OCI-LY1 (cell line): Measurements from ENCODE around the gene TAF9.
A peak's percentile ranks its signal among the peaks of the same experiment; 100 is the strongest.
"Not testable (repeated sequence)": the region's sequence is repeated elsewhere in the genome, so short reads cannot be mapped to it uniquely, and the experiment has no call there.

Experiments
- H2AFZ ChIP-seq: fragments of 200-600 bp; sonication (generic), shearing (Covaris generic); 2 replicates; pipeline ENCODE4 v1.6.0; 2014; ENCODE audit warnings: antibody characterized with exemption, mild to moderate bottlenecking, low read length
- H3F3A ChIP-seq: fragments of 200-600 bp; sonication (generic), shearing (Covaris generic); 2 replicates; pipeline ENCODE4 v1.6.0; 2014; ENCODE audit warnings: mild to moderate bottlenecking, antibody characterized with exemption, low read length, moderate library complexity; ENCODE audit not compliant: insufficient read depth
- H3K27ac ChIP-seq: fragments of 200-600 bp; sonication (generic); 2 replicates; pipeline ENCODE4 v1.5.1; 2014; ENCODE audit warnings: low read length, mixed run types, mild to moderate bottlenecking, low read depth; ENCODE audit not compliant: poor library complexity, severe bottlenecking
- H3K27me3 ChIP-seq: fragments of 200-600 bp; sonication (generic); 2 replicates; pipeline ENCODE4 v1.6.0; 2014; ENCODE audit warnings: antibody characterized with exemption, mild to moderate bottlenecking, low read length, moderate library complexity; ENCODE audit not compliant: insufficient read depth
- H3K36me3 ChIP-seq: fragments of 200-600 bp; sonication (generic); 2 replicates; pipeline ENCODE4 v1.6.1; 2014; ENCODE audit warnings: mild to moderate bottlenecking, antibody characterized with exemption, low read length, moderate library complexity, mixed read lengths; ENCODE audit not compliant: insufficient read depth
- H3K4me1 ChIP-seq: fragments of 200-600 bp; sonication (generic); 2 replicates; pipeline ENCODE4 v1.5.1; 2014; ENCODE audit warnings: mild to moderate bottlenecking, low read length, moderate library complexity; ENCODE audit not compliant: insufficient read depth, severe bottlenecking
- H3K4me2 ChIP-seq: fragments of 200-600 bp; sonication (generic), shearing (Covaris generic); 2 replicates; pipeline ENCODE4 v1.6.1; 2014; ENCODE audit warnings: low read length
- H3K4me3 ChIP-seq: fragments of 200-600 bp; sonication (generic); 2 replicates; pipeline ENCODE4 v1.5.1; 2014; ENCODE audit warnings: low read length, low read depth, mild to moderate bottlenecking, mixed read lengths; ENCODE audit not compliant: poor library complexity, severe bottlenecking
- H3K79me2 ChIP-seq: fragments of 200-600 bp; shearing (Covaris generic); 2 replicates; pipeline ENCODE4 v1.6.1; 2016; ENCODE audit warnings: mixed run types, low read length, mixed read lengths; ENCODE audit not compliant: insufficient read depth
- H3K9ac ChIP-seq: fragments of 200-600 bp; sonication (generic), shearing (Covaris generic); 2 replicates; pipeline ENCODE4 v1.6.1; 2014; ENCODE audit warnings: mild to moderate bottlenecking, low read length, mixed read lengths
- H3K9me2 ChIP-seq: fragments of 200-600 bp; sonication (generic), shearing (Covaris generic); 2 replicates; pipeline ENCODE4 v1.6.1; 2014; ENCODE audit warnings: low read depth, mild to moderate bottlenecking, low read length, mixed read lengths
- H3K9me3 ChIP-seq: fragments of 200-600 bp; shearing (Covaris generic); 2 replicates; pipeline ENCODE4 v1.6.1; 2014; ENCODE audit warnings: low read length, mixed read lengths
- H4K20me1 ChIP-seq: fragments of 200-600 bp; sonication (generic), shearing (Covaris generic); 2 replicates; pipeline ENCODE4 v1.6.0; 2016; ENCODE audit warnings: mild to moderate bottlenecking, low read length; ENCODE audit not compliant: insufficient read depth
- CTCF ChIP-seq: fragments of 200-600 bp; sonication (generic), shearing (Covaris generic); IDR thresholded peaks from 2 replicates; pipeline ENCODE4 v1.5.1; 2017; ENCODE audit warnings: mild to moderate bottlenecking, antibody characterized with exemption, low read length, moderate library complexity, mixed read lengths
- EZH2 ChIP-seq: fragments of 200-600 bp; sonication (generic), shearing (Covaris generic); IDR thresholded peaks from 2 replicates; pipeline ENCODE4 v1.8.0; 2017; ENCODE audit warnings: borderline replicate concordance, mixed run types, mild to moderate bottlenecking, antibody characterized with exemption, low read length, moderate library complexity, mixed read lengths

The TAF9 gene

GRCh38 chr5:69372394-69372793 lies 3.1 kb upstream of the TAF9 start:
- Histone ChIP-seq H4K20me1 (no peaks in the 10 kb centered on the region), H3K27me3 (no peaks in the 10 kb centered on the region), H3K9me2 (no peaks in the 10 kb centered on the region), H2AFZ (no peak overlapping the region), H3K4me3 (peak overlapping the region; percentile 91), H3K9me3 (no peaks in the 10 kb centered on the region), H3K9ac (peak overlapping the region; percentile 41), H3F3A (0 out of 2 replicates have a peak, but pooled peaks cover 4% of the 10 kb centered on the region), H3K36me3 (peaks cover 30% of the 10 kb centered on the region; the same call in 1 of the 2 replicates), H3K4me1 (peaks cover 59% of the 10 kb centered on the region), H3K79me2 (peaks cover 43% of the 10 kb centered on the region), H3K27ac (peak overlapping the region; percentile 41), H3K4me2 (peak overlapping the region; percentile 100)
- TF ChIP-seq CTCF (no peak), EZH2 (no peak)

- H3K36me3 ChIP-seq, result peaks cover 32% of the 10 kb centered on the region
- H3K9me2 ChIP-seq, H3K27me3 ChIP-seq, H3K9me3 ChIP-seq, H2AFZ ChIP-seq, H3F3A ChIP-seq, H4K20me1 ChIP-seq: not testable (repeated sequence)
- H3K27ac ChIP-seq, result peak overlapping the region; percentile 77
- H3K4me3 ChIP-seq, result peak overlapping the region; percentile 91
- H3K4me1 ChIP-seq, result peaks cover 66% of the 10 kb centered on the region
- peak overlapping the region; percentile 94 for H3K9ac ChIP-seq
- H3K4me2 ChIP-seq, result peak overlapping the region; percentile 100
- H3K79me2 ChIP-seq, result peaks cover 64% of the 10 kb centered on the region
These were observed 1.0 kb upstream of the TAF9 start for GRCh38 chr5:69370335-69370734.

- Histone ChIP-seq H3K4me1 (peaks cover 57% of the 10 kb centered on the region), H3K27me3 (no peaks in the 10 kb centered on the region), H3K27ac (peak overlapping the region; percentile 77), H3K9me2 (no peaks in the 10 kb centered on the region), H2AFZ (no peak overlapping the region), H3F3A (no peaks in the 10 kb centered on the region), H4K20me1 (no peaks in the 10 kb centered on the region), H3K79me2 (peaks cover 77% of the 10 kb centered on the region), H3K9me3 (no peaks in the 10 kb centered on the region), H3K36me3 (peaks cover 34% of the 10 kb centered on the region), H3K4me2 (peak overlapping the region; percentile 100), H3K4me3 (peak overlapping the region; percentile 91), H3K9ac (peak overlapping the region; percentile 94)
- TF ChIP-seq CTCF (no peak), EZH2 (no peak)
These were observed 621 bp downstream of the TAF9 start for GRCh38 chr5:69368458-69369339.
